Heart right ventricle (tissue), 16 donors: ENCODE measurements around the gene TEKT2. TPM values are rescaled to one million over a fixed set of nuclear protein-coding genes. Genes with fewer than 3 reads are reported as not detected.

ENCODE experiments used
- ATAC-seq, 8 donors: fragments of 200-7000 bp; cut with Tn5 transposase; one replicate each; pipeline ENCODE4 v1.9.1; 2020; ENCODE audit warnings: mild to moderate bottlenecking in 8 of 8, moderate library complexity in 8 of 8, moderate number of reproducible peaks in 1 of 8
- DNase-seq, 2 donors: peaks; one replicate each; pipeline ENCODE4 v3.0.0-alpha.2; 2020
- H3K27ac ChIP-seq, 10 donors: fragments of 200-600 bp; sonication (generic) in 2 of 10; one replicate each; pipeline versions ENCODE4 v1.5.0 to v1.8.0; 2020 to 2022; ENCODE audit warnings: mild to moderate bottlenecking in 3 of 10
- H3K27me3 ChIP-seq, 7 donors: fragments of 200-600 bp; one replicate each; pipeline ENCODE4 v1.8.0; 2021 to 2022; ENCODE audit warnings: mild to moderate bottlenecking in 2 of 7
- H3K36me3 ChIP-seq, 9 donors: fragments of 200-600 bp; sonication (generic) in 1 of 9; one replicate each; pipeline versions ENCODE4 v1.5.0 to v1.8.0; 2020 to 2022; ENCODE audit warnings: mild to moderate bottlenecking in 2 of 9
- H3K4me1 ChIP-seq, 9 donors: fragments of 200-600 bp; sonication (generic) in 1 of 9; one replicate each; pipeline versions ENCODE4 v1.5.0 to v1.8.0; 2020 to 2022; ENCODE audit warnings: mild to moderate bottlenecking in 4 of 9
- H3K4me3 ChIP-seq, 10 donors: fragments of 200-600 bp; sonication (generic) in 2 of 10; one replicate each; pipeline versions ENCODE4 v1.5.0 to v1.8.0; 2020 to 2022; ENCODE audit warnings: mild to moderate bottlenecking in 7 of 10, moderate library complexity in 2 of 10
- H3K9me3 ChIP-seq, 11 donors: fragments of 200-600 bp in 10 of 11; sonication (generic) in 2 of 11; one replicate each; pipeline versions ENCODE4 v1.5.0 to v1.8.0; 2013 to 2022; ENCODE audit warnings: mild to moderate bottlenecking in 2 of 11, control low read depth in 1 of 11, moderate library complexity in 1 of 11
- WGBS, 2 donors: extraction: QIAGEN DNeasy Blood & Tissue Kit; methylation state at CpG; one replicate each; pipeline ENCODE4 v1.1.7; 2013; ENCODE audit warnings: inconsistent platforms in 1 of 2; 5-methylcytosine and 5-hydroxymethylcytosine counted together
- intact Hi-C, 10 donors: fragments of 100-400 bp; cut with DNase I; formaldehyde crosslinking; loops; one replicate each; pipeline versions ENCODE4 v1.11.1 to v1.14.2; 2022
- polyA plus RNA-seq, 2 donors: library from polyadenylated mRNA; stranded (reverse); fragments of 200-250 nt; gene quantifications; one replicate each; pipeline ENCODE4 v1.2.3, GENCODE V29; 2013
- total RNA-seq, 10 donors: library from RNA; stranded (reverse); fragmentation: NEBNext Ultra II Directional in 3 of 10; extraction: Animal tissue kit (Norgen Biotek cat#: 25700) in 3 of 10; gene quantifications; one replicate each; pipeline versions ENCODE4 v1.2.1 to v1.2.4, GENCODE V29; 2021 to 2023
- TF ChIP-seq, protein P1 (sequence below), 9 donors: fragments of 200-600 bp; sonication (generic) in 2 of 9; IDR thresholded peaks; one replicate each; pipeline versions ENCODE4 v1.5.0 to v1.8.0; 2021 to 2022; ENCODE audit warnings: antibody characterized with exemption in 9 of 9, mild to moderate bottlenecking in 5 of 9, moderate library complexity in 1 of 9
- donor health status: Arrhythmogenic right ventricular cardiomyopathy.
- donor health status: ischemic (EF 13 %, LVEDD 7.1; RV severe dilation, severe dysfunction).
- donor health status: healthy with polysubstance abuse.
- donor health status: DM: no; HTN: yes; CAD: no.
- donor health status: DM: no; HTN: no; CAD: no.
- donor health status: ischemic (EF 25% LVEDD 6.9; RV normal size, moderate dysfunction).
- donor health status: ischemic (EF 25% LVEDD 5.7; RV mildly dilated, moderate dysfunction).
- donor health status: healthy.
- donor health status: DM: yes; HTN: yes; CAD: no.
- donor health status: Ischemic cardiomyopathy.
- donor health status: ischemic (EF 35%, LVEDD 5.7; RV mildly dilated, moderate dysfunction).
- donor health status: nonischemic (EF 11% LVEDD 7.7; RV severe dilation, severe dysfunction).
- donor health status: DM: yes; HTN: yes; CAD: no.
- donor health status: PGD.
- donor health status: ischemic (EF 29% LVEDD 5.4; RV normal size, mild dysfunction).
- donor health status: nonischemic (EF 23%, LVEDD 6.1; RV moderate dilation, normal function).

TEKT2 gene
- total and polyA plus RNA-seq, 12 donors = 0.06 TPM; not detected in 11

DNA sequence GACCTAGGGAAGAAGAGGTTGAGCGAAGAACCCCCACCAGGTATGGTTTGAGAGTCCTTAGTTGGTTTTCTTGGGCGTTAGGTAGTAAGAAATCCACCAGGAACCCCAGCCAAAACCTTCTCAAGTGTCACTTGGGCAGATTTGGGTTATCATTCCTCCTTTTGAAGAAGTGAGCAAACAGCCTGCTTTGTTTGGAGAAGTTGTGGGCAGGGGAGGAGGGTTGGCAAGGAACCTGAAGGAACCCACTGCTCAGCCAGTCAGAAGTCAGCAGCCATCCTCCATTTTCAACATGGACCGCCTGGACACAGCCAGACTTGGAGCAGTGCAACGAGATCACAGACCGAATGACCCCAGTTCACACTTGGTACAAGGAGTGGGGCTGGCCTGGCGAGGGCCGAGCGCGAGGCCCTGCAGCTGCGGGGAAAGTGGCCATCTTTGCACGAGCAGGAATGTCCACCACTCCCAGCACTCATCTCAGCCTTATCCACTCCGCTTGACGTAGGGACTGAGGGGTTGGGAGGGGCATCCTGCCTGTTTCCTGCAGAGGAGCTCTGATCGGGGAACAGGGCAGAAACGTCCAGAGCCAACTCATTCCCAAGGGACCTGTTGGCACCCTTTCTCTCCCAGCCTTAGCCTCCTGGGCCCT is 12.0 kb downstream of the TEKT2 start:
- 55 to 63% methylated on average over 15 of the region's 15 CpGs for WGBS, 2 donors
- Histone ChIP-seq H3K4me1 (peaks cover 3 to 55% (median 45%) of the 10 kb centered on the region in 9 donors), H3K9me3 (no peaks in the 10 kb centered on the region), H3K27ac (peak overlapping the region in 3 of 10 donors; percentile 15 to 42 (median 40)), H3K27me3 (no peaks in the 10 kb centered on the region), H3K4me3 (no peak overlapping the region), H3K36me3 (peaks cover 0 to 61% (median 26%) of the 10 kb centered on the region in 9 donors)
- DNase-seq (no peak), ATAC-seq (peak in 1 of 8 donors; percentile 23)
- intact Hi-C loops = loop anchor here in 8 of 10 donors (2.0 to 10.0 kb wide), 10 partner anchors 36 to 329 kb away; no protein-coding TSS in a partner anchor
- TF ChIP-seq, protein P1, sequence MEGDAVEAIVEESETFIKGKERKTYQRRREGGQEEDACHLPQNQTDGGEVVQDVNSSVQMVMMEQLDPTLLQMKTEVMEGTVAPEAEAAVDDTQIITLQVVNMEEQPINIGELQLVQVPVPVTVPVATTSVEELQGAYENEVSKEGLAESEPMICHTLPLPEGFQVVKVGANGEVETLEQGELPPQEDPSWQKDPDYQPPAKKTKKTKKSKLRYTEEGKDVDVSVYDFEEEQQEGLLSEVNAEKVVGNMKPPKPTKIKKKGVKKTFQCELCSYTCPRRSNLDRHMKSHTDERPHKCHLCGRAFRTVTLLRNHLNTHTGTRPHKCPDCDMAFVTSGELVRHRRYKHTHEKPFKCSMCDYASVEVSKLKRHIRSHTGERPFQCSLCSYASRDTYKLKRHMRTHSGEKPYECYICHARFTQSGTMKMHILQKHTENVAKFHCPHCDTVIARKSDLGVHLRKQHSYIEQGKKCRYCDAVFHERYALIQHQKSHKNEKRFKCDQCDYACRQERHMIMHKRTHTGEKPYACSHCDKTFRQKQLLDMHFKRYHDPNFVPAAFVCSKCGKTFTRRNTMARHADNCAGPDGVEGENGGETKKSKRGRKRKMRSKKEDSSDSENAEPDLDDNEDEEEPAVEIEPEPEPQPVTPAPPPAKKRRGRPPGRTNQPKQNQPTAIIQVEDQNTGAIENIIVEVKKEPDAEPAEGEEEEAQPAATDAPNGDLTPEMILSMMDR (IDR thresholded peaks at IDR 0.05) = no peak

DNA sequence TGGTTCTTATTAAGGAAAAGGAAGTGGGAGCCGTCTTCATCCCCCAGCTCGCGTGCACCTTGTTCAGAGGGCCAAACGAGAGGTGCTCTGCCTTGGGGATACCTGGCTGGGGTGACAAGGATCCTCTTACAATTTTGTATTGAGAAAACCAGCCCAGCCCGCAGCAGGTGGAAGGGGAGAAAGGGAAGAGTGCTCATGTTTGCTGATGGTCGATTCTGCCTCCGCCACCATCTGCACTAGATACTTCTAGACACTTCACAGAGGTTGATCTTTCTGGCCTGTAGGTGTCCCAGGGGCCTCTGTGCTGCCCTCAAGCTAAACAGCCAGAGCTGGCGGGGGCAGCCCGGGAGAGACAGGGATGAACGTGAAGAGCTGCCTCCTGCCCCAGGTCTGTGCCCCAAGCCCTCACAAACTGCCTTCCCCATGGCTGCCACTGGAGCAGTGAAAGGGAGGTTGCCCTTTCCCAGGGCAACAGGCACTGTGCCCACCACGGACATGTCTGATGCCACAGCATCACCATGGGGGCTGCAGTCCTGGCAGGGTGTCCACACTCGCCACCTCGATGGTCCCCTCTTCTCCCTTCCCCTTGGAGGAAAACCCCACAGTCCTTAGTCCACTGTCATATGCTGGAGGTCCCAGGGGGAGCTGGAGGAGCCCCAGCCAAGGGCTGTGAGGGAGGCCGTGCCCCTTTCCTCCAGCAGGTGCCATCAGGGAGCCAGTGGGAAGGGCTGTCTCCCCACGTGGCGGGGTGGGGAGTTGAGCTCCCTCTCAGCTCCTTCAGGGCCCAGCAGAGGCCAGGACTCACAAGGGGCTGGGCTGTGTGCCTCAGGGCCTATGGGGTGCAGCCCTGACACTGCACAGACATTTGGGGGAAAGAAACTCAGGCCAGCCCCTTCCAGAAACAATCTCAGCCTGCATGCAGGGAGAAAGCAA is 12.9 kb downstream of the TEKT2 start:
- no peak for ATAC-seq
- Histone ChIP-seq H3K27me3 (no peaks in the 10 kb centered on the region), H3K4me1 (peaks cover 3 to 50% (median 40%) of the 10 kb centered on the region in 9 donors), H3K36me3 (peaks cover 0 to 52% (median 22%) of the 10 kb centered on the region in 9 donors), H3K4me3 (no peak overlapping the region), H3K9me3 (no peaks in the 10 kb centered on the region), H3K27ac (peak overlapping the region in 4 of 10 donors; percentile 10 to 40 (median 28))
- intact Hi-C loops = loop anchor here in 8 of 10 donors (2.0 to 10.0 kb wide), 10 partner anchors 36 to 328 kb away; no protein-coding TSS in a partner anchor
- TF ChIP-seq, protein P1 (IDR thresholded peaks at IDR 0.05) = no peak
- 67 to 68% methylated on average over 16 of the region's 16 CpGs for whole genome bisulfite sequencing, 2 donors
- DNase-seq = no peak

DNA sequence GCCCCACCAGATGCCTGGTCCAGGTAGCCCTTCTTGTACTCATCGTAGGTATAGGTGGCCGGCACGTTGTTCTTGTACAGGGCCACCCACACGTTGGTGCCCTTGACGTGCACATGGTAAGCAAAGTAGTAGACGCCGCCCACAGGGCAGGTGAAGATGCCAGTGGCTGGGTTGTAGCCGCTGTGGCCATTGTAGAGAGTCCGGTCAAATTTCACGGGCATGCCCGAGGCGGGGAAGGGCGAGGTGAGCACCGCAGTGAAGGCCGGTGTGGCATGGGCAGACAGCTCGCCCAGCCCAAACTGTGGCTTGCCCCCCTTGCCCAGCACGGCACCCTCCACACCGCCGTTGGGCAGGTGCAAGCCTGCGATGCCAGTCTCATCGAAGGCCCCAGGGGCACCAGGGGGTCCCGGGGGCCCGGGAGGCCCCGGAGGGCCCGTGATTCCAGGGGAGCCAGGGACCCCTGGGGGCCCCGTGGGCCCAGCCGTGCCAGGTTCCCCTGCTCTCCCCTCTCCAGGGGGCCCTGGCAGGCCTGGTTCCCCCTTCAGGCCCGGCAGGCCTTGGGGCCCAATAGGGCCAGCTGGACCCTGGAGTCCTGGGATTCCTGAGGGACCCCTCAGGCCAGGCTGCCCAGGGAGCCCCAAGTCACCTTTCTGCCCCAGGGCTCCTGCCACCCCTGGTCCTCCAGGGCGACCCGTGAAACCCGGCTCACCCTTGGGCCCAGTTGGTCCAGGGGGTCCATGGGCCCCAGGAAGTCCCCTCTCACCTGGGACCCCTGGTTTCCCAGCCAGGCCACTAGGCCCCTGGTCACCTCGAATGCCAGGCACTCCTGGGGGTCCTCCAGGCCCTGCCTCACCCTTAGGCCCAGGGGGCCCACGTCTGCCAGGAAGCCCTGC is 14.0 kb downstream of the TEKT2 start:
- no peak for ATAC-seq
- 94 to 95% methylated on average over 33 of the region's 33 CpGs for WGBS, 2 donors

More for the DNA sequence above, 14.0 kb downstream of the TEKT2 start:
- intact Hi-C loops = loop anchor here in 8 of 10 donors (2.0 to 10.0 kb wide), 12 partner anchors 34 to 327 kb away; no protein-coding TSS in a partner anchor
- H3K9me3 ChIP-seq = no peaks in the 10 kb centered on the region
- TF ChIP-seq, protein P1 (IDR thresholded peaks at IDR 0.05) = no peak
- H3K4me1 ChIP-seq = peaks cover 3 to 47% (median 37%) of the 10 kb centered on the region in 9 donors
- peaks cover 0 to 40% (median 19%) of the 10 kb centered on the region in 9 donors for H3K36me3 ChIP-seq
- DNase-seq = no peak
- no peak overlapping the region for H3K4me3 ChIP-seq
- no peaks in the 10 kb centered on the region for H3K27me3 ChIP-seq
- H3K27ac ChIP-seq = no peak overlapping the region
